Endothelial cell of umbilical vein (primary cell): ENCODE measurements around the gene LCLAT1. TPM values are rescaled to one million over a fixed set of nuclear protein-coding genes. Genes with fewer than 3 reads are reported as not detected.

Experiments
- BruUV-seq: library from RNA; stranded (reverse); fragments of 400-500 nt; replicated peaks from 2 replicates; lab custom pipeline; 2021; lab: Mats Ljungman, UMichigan
- CTCF ChIA-PET: fragments of 300-600, 350-600 bp; sonication (Branson Sonifier 250); formaldehyde crosslinking; loops from one replicate; lab custom pipeline; 2021; ENCODE audit warnings: antibody characterized with exemption, inconsistent platforms; lab: Charles Lee
- POLR2A ChIA-PET: fragments of 300-600, 350-600 bp; sonication (Branson Sonifier 250); formaldehyde crosslinking; loops from one replicate; lab custom pipeline; 2021; ENCODE audit warnings: antibody characterized with exemption, inconsistent platforms; lab: Charles Lee
- DNase-seq: peaks from one replicate; pipeline ENCODE4 v3.0.0-alpha.2; 2011; ENCODE audit warnings: low read depth, low spot score
- FAIRE-seq: peaks from 2 replicates; lab custom pipeline; 2011; peaks lifted over from hg19 to GRCh38; lab: Jason Lieb, UNC
- H2AFZ ChIP-seq: 2 replicates; pipeline ENCODE4 v1.6.0; 2012; ENCODE audit warnings: low read depth, low read length, control low read depth, inconsistent platforms
- H3K27ac ChIP-seq: 2 replicates; pipeline ENCODE4 v1.5.1; 2011; ENCODE audit warnings: low read depth, mild to moderate bottlenecking, control low read depth, low read length, moderate library complexity; ENCODE audit not compliant: insufficient read depth
- H3K27me3 ChIP-seq, 2 experiments: 2 replicates each; pipeline versions ENCODE4 v1.6.0 to v1.6.1; 2011; ENCODE audit warnings: low read length in 2 of 2, mixed read lengths in 1 of 2; ENCODE audit not compliant: control insufficient read depth in 2 of 2, insufficient read depth in 2 of 2
- H3K36me3 ChIP-seq, 2 experiments: 2 replicates in 1 of 2; 3 replicates in 1 of 2; pipeline ENCODE4 v1.5.1; 2011; ENCODE audit warnings: low read length in 2 of 2, mild to moderate bottlenecking in 1 of 2, moderate library complexity in 1 of 2; ENCODE audit not compliant: control insufficient read depth in 2 of 2, insufficient read depth in 2 of 2; ENCODE audit errors: extremely low read depth in 1 of 2
- H3K4me1 ChIP-seq: 3 replicates; pipeline ENCODE4 v1.5.1; 2011; ENCODE audit warnings: mild to moderate bottlenecking, low read length; ENCODE audit not compliant: control insufficient read depth, insufficient read depth; ENCODE audit errors: extremely low read depth
- H3K4me2 ChIP-seq: 2 replicates; pipeline ENCODE4 v1.6.1; 2011; ENCODE audit warnings: low read length, control low read depth, mixed read lengths; ENCODE audit not compliant: insufficient read depth
- H3K4me3 ChIP-seq, 3 experiments: fragments of 200-600 bp in 1 of 3; sonication (generic), shearing (Covaris generic) in 1 of 3; replicated peaks in 1 of 3; 2 replicates each; pipeline ENCODE4 v1.5.1; 2011 to 2016; ENCODE audit warnings: control low read depth in 3 of 3, low read length in 3 of 3, mild to moderate bottlenecking in 2 of 3, inconsistent platforms in 1 of 3, low read depth in 1 of 3, moderate library complexity in 1 of 3; ENCODE audit not compliant: insufficient read depth in 1 of 3
- H3K79me2 ChIP-seq: 2 replicates; pipeline ENCODE4 v1.6.0; 2012; ENCODE audit warnings: low read length, inconsistent platforms; ENCODE audit not compliant: control insufficient read depth, insufficient read depth
- H3K9ac ChIP-seq: replicated peaks from 2 replicates; pipeline ENCODE3; 2011; ENCODE audit warnings: low read length, control low read depth; ENCODE audit not compliant: insufficient read depth; ENCODE audit errors: extremely low read depth
- H3K9me1 ChIP-seq: replicated peaks from 3 replicates; pipeline ENCODE4 v1.6.0; 2011; ENCODE audit warnings: mild to moderate bottlenecking, low read length; ENCODE audit not compliant: control insufficient read depth, insufficient read depth; ENCODE audit errors: extremely low read depth
- H3K9me3 ChIP-seq: replicated peaks from 2 replicates; pipeline ENCODE4 v1.5.1; 2012; ENCODE audit warnings: low read length, inconsistent platforms; ENCODE audit not compliant: control insufficient read depth, insufficient read depth
- H4K20me1 ChIP-seq: replicated peaks from 2 replicates; pipeline ENCODE3; 2011; ENCODE audit warnings: mild to moderate bottlenecking, low read length; ENCODE audit not compliant: control insufficient read depth, insufficient read depth; ENCODE audit errors: extremely low read depth
- EZH2 ChIP-seq: IDR thresholded peaks from 2 replicates; pipeline ENCODE4 v1.6.1; 2012; ENCODE audit warnings: borderline replicate concordance, low read depth, mild to moderate bottlenecking, moderate library complexity, low read length, inconsistent platforms; ENCODE audit not compliant: severe bottlenecking
- FOS ChIP-seq: IDR thresholded peaks from 2 replicates; pipeline ENCODE4 v1.6.1; 2011; ENCODE audit warnings: mild to moderate bottlenecking, low read length, moderate library complexity, borderline replicate concordance; ENCODE audit not compliant: insufficient read depth
- GATA2 ChIP-seq: IDR thresholded peaks from 2 replicates; pipeline ENCODE4 v1.7.0; 2011; ENCODE audit warnings: low read depth, mild to moderate bottlenecking, moderate library complexity, mixed read lengths, low read length; ENCODE audit not compliant: insufficient read length, insufficient read depth
- JUN ChIP-seq: IDR thresholded peaks from 2 replicates; pipeline ENCODE4 v1.6.1; 2011; ENCODE audit warnings: borderline replicate concordance, low read depth; ENCODE audit not compliant: insufficient read length, insufficient read depth
- MYC ChIP-seq: IDR thresholded peaks from one replicate; pipeline ENCODE4 v1.6.1; 2011; ENCODE audit warnings: mild to moderate bottlenecking, low read depth, low read length
- POLR2A ChIP-seq: IDR thresholded peaks from 2 replicates; pipeline ENCODE4 v1.6.1; 2012; ENCODE audit warnings: low read depth, mild to moderate bottlenecking, control low read depth, low read length
- POLR2AphosphoS5 ChIP-seq: IDR thresholded peaks from 2 replicates; pipeline ENCODE4 v1.6.1; 2012; ENCODE audit warnings: low read depth, mild to moderate bottlenecking, control low read depth, low read length, moderate library complexity; ENCODE audit not compliant: insufficient read depth
- dilution Hi-C: fragments of 300-500 bp; cut with MboI; formaldehyde crosslinking; loops from one replicate; pipeline ENCODE4 v1.15.0; 2019; ENCODE audit warnings: low sequenced_read_pairs; ENCODE audit not compliant: extremely low pct_ligation_motif_present
- intact Hi-C: fragments of 100-400 bp; cut with micrococcal nuclease; formaldehyde crosslinking; loops from one replicate; pipeline ENCODE4 v1.10.0; 2022
- polyA plus RNA-seq, 4 experiments: library from polyadenylated mRNA; depleted of rRNA in 3 of 4; stranded (reverse) in 3 of 4; unstranded in 1 of 4; fragments of >200 nt; gene quantifications; 2 replicates each; pipeline versions ENCODE4 v1.2.1 to v1.2.3, GENCODE V29; 2011 to 2012; ENCODE audit warnings: missing spikeins in 1 of 4
- total RNA-seq: library from RNA; stranded (reverse); gene quantifications from 2 replicates; pipeline ENCODE4 v1.2.3, GENCODE V29; 2021
- TF ChIP-seq, protein P1 (sequence below): IDR thresholded peaks from 2 replicates; pipeline ENCODE4 v1.6.1; 2011; ENCODE audit not compliant: insufficient read depth, insufficient read length
- TF ChIP-seq, protein P2 (sequence below), 2 donors: IDR thresholded peaks; 1 replicate in 1 of 2; 2 replicates in 1 of 2; pipeline ENCODE4 v1.5.1; 2011; ENCODE audit warnings: low read length in 2 of 2, mild to moderate bottlenecking in 2 of 2, moderate library complexity in 2 of 2, control low read depth in 1 of 2, inconsistent platforms in 1 of 2, low read depth in 1 of 2; ENCODE audit not compliant: insufficient read depth in 1 of 2; ENCODE audit errors: extremely low read depth in 1 of 2

The LCLAT1 gene
- total and polyA plus RNA-seq, 2 donors (not counting 3 experiments of a cell fraction or from before 2014, with no cell fraction given), result 6.1 to 20.8 TPM

DNA sequence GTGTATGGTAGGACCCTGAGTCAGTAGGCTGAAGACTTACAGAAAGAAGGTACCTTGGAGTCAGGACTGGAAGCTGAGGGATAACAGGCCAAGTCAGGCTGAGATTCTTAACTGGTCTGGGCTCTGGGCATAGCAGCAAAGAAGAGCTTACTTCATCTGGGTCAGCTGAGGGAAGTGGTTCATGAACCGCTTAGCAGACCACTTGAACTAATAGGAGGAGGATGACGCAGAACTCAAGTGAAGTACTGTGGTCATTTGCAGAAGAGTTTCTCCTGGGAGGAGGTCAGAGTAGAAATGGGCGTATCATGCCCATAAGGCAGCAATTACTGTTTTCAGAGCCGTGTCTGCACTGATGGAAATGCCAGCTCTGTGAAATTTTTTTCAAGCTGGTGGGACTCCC is 164.5 kb downstream of the LCLAT1 start:
- no peak overlapping the region for H3K27ac ChIP-seq
- intact Hi-C loops (no loop called here), dilution Hi-C loops (no loop called here)
- CTCF ChIA-PET, result interaction anchor here (2.1 kb wide), 1 partner anchor 12 kb away, joined by 4 read pairs; no protein-coding TSS in a partner anchor
- H3K4me2 ChIP-seq, result no peak overlapping the region
- FAIRE-seq (no peak), DNase-seq (no peak)
- no peaks in the 10 kb centered on the region for H3K79me2 ChIP-seq
- TF ChIP-seq, protein P1, sequence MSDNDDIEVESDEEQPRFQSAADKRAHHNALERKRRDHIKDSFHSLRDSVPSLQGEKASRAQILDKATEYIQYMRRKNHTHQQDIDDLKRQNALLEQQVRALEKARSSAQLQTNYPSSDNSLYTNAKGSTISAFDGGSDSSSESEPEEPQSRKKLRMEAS, result no peak
- no peak for TF ChIP-seq POLR2A
- TF ChIP-seq, protein P2, sequence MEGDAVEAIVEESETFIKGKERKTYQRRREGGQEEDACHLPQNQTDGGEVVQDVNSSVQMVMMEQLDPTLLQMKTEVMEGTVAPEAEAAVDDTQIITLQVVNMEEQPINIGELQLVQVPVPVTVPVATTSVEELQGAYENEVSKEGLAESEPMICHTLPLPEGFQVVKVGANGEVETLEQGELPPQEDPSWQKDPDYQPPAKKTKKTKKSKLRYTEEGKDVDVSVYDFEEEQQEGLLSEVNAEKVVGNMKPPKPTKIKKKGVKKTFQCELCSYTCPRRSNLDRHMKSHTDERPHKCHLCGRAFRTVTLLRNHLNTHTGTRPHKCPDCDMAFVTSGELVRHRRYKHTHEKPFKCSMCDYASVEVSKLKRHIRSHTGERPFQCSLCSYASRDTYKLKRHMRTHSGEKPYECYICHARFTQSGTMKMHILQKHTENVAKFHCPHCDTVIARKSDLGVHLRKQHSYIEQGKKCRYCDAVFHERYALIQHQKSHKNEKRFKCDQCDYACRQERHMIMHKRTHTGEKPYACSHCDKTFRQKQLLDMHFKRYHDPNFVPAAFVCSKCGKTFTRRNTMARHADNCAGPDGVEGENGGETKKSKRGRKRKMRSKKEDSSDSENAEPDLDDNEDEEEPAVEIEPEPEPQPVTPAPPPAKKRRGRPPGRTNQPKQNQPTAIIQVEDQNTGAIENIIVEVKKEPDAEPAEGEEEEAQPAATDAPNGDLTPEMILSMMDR (IDR thresholded peaks at IDR 0.05; ENCODE audit: extremely low read depth in 1 of 2, insufficient read depth in 1 of 2, low read depth in 1 of 2, low read length in 2 of 2), result no peak
- no peaks in the 10 kb centered on the region for H3K4me1 ChIP-seq
- no peak overlapping the region for H3K9ac ChIP-seq
- H3K36me3 ChIP-seq, result no peaks in the 10 kb centered on the region
- POLR2A ChIA-PET, result no interaction called here
- no peaks in the 10 kb centered on the region for H3K9me3 ChIP-seq
- H3K9me1 ChIP-seq, result no peaks in the 10 kb centered on the region
- no peaks in the 10 kb centered on the region for H4K20me1 ChIP-seq
- H3K4me3 ChIP-seq, result no peak overlapping the region
- no peaks in the 10 kb centered on the region for H3K27me3 ChIP-seq
- BruUV-seq, result no TSS peak
- no peak overlapping the region for H2AFZ ChIP-seq

DNA sequence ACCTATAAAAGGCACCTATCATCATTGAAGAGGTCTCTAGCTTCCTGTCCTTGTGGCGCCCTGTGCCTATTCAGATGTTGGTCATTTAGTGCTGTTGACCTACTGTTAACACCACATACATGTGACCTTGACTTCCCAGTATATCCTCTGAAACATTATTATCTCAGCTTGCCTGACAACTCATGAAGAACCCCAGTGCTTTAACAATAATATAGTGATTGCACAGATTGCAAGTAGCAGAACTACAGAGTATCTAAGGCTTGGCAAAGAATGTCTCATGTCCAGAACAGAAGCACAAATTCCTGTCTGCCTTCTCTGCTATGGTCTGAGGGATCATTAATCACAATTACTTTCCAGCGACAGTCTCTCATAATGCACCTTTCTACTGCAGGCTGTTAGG is 165.3 kb downstream of the LCLAT1 start:
- Histone ChIP-seq H3K9ac (no peak overlapping the region), H3K9me3 (no peaks in the 10 kb centered on the region), H3K4me2 (no peak overlapping the region), H3K4me3 (no peak overlapping the region), H3K27ac (no peak overlapping the region), H3K27me3 (no peaks in the 10 kb centered on the region), H3K4me1 (no peaks in the 10 kb centered on the region), H3K79me2 (no peaks in the 10 kb centered on the region), H3K36me3 (no peaks in the 10 kb centered on the region), H3K9me1 (no peaks in the 10 kb centered on the region), H2AFZ (no peak overlapping the region), H4K20me1 (no peaks in the 10 kb centered on the region)
- dilution Hi-C loops, result no loop called here
- POLR2A ChIA-PET, result no interaction called here
- intact Hi-C loops, result no loop called here
- CTCF ChIA-PET, result interaction anchor here (2.1 kb wide), 1 partner anchor 12 kb away, joined by 4 read pairs; no protein-coding TSS in a partner anchor
- TF ChIP-seq GATA2 (no peak), EZH2 (no peak), POLR2AphosphoS5 (no peak), MYC (no peak), POLR2A (no peak), FOS (no peak), JUN (no peak)
- TF ChIP-seq, protein P2 (IDR thresholded peaks at IDR 0.05; ENCODE audit: extremely low read depth in 1 of 2, insufficient read depth in 1 of 2, low read depth in 1 of 2, low read length in 2 of 2), result no peak
- TF ChIP-seq, protein P1, result no peak
- no TSS peak for BruUV-seq
- FAIRE-seq, result no peak
- no peak for DNase-seq
